Measurements from ENCODE around the gene VPS13D.

VPS13D gene

DNA sequence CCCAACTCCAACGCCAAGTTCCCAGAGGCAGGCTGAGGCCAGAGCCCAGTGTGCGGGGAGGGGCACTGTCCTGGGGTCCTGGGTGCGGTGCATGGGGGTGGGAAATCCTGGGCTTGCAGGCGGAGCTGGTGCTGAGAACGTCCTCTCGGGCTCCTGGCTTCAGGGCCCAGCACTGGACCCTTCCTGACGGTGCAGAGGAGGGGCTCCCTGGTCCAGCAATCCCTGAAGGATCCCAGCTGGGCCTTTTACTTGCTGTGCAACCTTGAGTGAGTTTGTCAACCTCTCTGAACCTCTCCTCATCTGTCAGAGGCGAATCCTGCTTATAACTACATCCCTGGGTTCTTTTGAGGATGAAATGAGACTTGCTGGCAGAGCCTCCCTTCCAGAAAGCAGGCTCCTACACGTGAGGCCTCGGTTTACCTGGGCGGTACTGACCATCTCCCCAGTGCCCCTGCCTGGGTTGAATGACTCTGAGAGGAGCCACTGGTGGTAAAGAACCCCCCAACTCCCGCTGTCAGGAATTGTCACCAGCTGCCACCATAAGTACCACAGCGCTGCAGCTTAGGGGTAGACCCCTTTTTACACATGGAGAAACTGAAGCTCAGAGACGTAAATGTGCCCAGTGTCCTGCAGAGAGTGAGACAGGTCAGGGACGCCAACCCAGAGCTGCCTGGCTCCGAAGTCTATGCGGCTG lies 310.9 kb downstream of the VPS13D start:
- no peak for DNase-seq (ENCODE audit: low spot score)

DNA sequence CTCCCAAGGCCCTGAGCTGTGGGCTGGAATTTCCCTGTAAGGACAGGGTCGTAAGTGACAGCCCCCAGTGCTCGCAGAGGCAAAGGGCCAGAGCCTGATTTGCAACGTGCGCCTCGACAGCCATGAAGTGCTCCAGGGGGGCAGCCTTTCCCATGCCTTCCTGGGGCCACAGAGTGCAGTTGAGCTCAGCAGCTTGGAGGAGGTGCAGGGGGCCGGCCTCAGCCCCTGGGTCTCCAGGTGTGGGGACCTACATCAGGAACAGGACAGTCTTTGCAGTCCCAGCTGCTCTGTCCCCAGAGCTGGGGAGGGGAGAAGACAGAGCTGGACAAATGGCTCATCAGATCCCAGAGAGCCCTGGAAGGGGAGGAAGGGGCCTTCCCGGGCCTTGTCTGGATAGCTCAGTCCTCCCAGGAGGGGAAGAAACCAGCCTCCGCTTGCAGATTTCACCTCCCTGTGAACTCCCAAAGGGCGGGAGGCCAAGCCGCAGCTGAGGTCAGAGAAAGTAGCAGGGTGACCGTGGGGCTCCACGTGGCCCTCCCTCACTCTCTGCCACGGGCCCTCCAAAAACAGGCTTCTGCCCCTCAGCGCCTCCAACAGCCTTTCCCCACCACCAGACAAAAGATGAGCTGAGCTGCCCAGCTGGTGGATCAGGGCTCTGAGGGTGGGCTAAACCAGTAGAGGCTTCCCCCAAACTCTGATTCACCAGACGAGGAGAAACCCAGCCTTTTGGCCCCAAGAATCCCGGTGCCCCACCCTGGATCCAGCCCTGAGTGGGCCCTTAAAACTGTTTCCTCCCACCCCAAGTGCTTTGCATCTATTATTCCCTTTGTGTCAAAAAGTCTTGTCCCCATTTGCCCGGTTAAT lies 311.7 kb downstream of the VPS13D start:
- no peak for DNase-seq (ENCODE audit: low spot score)

DNA sequence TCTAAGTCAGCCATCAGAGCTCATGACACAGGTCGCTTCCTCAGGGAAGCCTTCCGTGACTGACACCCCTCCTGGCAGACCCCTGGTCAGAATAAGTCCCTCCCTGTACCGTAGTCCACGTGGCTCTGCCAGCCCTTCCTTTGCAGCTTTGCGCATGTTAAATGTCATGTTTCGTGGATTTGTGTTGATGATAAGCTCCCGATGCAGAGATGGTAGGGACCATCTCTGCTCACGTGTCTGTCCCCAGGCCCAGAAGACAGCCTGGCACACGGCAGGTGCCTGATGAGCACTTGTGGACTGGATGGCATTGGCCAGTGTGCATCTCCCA lies 312.3 kb downstream of the VPS13D start:
- DNase-seq (ENCODE audit: low spot score): no peak

DNA sequence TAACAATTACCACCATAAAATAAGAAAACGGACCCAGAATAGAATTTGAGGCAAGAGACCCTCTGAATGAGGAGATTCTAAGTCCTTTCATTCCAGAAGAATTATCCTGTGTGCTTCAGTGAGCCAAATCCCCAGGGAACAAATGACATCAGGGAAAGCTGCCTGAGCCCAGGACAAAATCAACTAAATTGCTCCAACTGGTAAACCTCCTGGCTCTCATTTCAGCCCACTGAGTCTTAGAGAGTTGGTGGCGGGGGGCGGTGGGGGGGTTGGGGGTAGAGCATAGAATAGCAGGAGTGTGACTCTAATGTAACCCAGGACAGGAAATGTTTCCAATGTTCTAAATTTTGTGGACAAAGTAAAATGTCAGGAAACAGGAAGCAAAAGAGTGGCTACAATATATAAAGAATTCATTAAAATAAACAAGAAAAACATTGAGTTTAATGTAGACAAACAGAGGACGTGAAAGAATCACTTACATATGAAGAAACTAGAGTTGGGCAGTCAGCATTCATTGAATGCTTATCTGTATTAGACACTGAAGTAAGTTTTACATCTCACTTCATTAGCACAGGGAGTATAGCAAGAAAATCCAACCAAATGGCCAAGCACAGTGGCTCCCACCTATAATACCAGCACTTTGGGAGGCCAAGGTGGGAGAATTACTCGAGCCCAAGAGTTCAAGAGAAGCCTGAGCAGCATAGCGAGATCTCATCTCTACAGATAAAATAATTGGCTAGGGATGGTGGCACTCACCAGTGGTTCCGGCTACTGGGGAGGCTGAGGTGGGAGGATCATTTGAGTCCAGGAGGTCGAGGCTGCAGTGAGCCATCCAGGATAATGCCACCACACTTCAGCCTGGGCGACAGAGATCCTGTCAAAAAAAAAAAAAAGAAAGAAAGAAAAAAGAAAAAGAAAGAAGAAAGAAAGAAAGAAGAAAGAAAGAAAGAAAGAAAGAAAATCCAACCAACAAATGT lies 313.1 kb downstream of the VPS13D start:
- DNase-seq (ENCODE audit: low spot score): no peak

DNA sequence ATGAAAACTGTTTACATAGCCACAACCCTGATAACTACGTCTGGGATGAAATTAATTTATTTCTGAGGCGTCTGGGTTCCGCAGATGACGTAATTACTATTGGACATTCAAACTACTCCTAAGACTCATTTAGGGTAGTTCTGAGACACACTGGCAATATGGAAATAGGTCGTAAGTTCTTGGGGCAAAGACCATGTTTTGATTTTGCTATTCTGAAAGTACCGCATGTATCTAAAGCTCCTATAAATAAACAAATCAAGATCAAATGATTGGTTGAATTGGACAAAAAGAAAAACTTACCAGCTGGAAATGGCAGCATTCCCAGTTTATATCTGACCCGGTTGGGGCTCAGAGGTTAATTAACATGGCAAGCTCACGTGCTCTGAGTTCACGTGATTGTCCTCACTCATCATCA lies 313.9 kb downstream of the VPS13D start:
- DNase-seq (ENCODE audit: low spot score): no peak

DNA sequence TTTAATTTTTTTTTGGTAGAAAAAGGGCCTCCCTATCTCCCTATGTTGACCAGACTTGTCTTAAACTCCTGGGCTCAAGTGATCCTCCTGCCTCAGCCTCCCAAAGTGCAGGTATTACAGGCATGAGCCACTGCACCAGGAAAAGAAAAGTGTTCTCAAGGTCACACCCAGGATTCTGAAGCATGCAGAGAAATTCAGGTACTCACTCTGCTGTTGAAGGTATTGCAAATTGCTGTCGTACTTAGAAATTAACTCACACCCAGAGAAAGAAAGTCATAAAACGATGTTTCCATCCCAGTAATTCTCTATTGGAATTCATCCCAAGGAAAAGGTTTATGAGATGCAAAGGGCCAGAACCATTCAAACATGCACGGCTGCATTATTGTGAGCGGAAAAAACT lies 314.5 kb downstream of the VPS13D start:
- DNase-seq (ENCODE audit: low spot score): no peak

DNA sequence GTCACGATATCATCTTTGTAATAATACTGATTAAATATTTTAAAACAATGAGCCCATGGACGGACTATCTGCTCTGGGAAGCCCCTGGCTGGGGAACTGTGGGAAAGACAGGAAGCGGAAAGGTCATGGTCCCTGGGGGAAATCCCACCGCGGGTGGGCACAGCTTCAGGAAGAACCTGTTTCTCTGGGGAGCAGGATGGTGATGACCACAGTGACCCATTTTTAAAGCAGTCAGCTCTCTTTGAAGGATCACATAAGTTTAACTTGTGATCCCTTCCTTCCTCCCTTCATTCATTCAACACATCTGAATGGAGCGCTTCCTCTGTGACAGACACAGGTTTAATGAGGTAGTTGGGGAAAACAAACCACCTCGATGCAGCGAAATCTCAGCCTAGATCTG lies 315.2 kb downstream of the VPS13D start:
- DNase-seq (ENCODE audit: low spot score): no peak

DNA sequence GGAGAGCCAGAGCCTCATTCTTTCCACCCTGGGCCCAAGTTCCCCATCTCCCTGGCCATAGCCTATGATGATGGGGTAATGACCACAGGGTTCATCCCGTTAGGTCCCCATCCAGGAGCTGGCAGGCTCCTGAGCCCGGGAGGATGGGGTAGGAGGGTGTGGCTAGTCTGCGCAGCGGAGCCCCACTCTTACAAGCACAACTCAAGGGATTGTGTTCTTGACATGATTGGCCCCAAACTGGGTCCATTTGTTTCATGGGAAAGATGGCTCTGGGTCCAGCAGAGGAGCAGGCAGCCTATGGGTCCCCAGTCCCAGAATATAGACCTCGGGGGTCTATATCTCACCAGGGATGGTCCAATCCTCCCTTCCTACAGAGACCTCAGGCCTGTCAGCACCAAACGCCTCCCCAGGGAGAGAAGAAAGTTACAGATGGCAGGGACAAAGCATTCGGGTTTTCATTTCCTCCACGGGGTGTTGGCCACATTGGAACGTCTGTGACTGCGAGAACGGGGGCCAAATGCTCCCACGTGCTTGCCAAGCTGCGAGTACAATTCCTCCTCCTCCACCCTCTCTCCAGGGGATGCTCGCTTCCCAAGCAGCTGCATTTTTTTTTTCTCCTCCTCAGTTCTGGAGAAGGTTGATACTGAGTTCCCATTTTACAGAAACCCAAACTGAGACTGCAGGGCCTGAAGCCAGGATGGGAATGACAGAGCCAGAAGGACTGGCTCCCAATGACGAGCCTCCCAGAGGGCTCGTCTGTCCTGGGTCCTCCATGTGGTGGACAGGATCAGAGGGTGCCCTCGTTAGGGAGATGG lies 317.1 kb downstream of the VPS13D start:
- DNase-seq (ENCODE audit: low spot score): no peak

DNA sequence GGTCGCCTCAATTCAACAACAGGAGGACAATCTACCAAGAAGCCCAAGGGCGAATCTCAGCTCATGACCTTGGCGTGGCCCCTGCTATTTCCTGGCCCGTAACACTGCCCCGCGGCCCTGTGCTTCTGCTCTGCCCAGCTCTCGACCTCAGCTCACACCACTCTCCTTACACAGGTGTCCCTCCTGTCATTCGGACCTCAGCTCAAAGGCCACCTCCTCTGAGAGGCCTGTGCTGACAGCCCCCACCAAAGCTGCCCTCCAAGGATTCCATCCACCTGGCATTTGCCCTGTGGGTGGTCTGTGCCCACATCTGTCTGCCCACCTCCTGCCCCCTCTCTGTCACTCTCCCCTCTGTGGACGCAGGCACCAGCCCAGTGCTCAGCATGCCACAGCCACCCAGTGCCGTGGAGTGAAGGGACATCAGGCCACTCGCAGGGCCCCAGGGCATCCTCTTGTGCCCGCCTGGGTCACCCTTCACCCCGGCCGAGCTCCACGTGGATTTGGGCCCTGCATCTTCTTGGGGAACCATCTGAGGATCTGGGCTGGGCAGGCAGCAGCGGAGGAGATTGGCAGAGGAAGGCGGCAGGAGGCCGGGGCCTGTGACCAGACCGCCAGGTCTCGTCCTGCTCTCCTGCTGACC lies 317.9 kb downstream of the VPS13D start:
- no peak for DNase-seq (ENCODE audit: low spot score)

DNA sequence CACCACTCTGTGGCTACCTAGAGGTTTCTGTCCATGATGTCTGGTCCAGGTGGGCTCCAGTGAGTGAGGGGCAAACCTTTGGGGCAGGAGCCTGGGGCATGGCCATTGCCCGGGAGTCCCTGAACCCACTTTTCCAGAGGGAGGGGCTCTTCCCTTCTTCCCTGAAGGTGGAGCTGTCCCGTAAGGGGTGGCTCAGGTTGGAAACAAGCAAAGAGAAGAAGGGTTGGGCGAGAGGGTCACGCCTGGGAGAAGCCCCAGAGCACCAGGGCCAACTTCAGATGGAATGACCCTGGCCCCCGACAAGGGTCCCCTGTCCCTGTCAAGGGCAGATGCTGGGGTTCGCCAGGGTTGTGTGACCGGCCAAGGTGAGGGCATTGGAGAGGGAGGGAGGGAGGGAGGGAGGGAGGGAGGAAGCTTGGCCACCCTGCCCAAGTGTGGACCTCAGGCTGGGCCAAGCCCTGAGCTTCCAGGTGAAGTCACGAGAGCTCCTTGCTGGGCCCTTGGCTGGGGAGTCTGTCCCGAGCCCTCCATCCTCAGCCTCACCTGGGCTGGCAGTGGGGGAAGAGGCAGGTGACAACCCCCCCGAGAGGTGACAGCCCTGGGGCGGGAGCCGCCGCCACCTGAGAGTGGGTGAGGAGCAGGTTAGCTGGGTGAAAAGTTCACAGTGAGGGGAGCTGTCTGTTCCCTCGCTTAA lies 318.6 kb downstream of the VPS13D start:
- no peak for DNase-seq (ENCODE audit: low spot score)

DNA sequence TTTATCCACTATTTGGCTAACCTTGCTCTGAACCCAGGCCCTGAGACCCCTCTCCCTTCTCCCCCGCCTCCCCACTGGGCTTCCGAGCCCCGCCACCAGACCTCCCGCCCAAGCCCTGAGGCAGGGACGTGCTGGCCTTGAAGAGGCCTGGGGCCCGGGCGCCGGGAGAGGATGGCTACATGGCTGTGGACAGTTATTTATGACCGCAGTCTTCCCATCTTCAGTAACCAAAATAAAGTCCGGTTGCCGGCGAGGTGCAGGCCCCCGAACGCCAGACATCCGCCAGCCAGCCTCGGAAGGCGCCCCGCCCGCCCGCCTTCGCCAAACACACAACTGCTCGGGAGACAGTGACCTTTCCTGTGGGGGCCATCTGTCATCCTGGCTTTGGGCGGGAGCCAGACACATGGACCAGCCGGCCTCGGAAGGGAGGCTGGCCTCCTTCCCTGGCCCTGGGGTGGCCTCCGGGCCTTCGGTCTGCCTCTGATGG lies 319.2 kb downstream of the VPS13D start:
- DNase-seq (ENCODE audit: low spot score): no peak

DNA sequence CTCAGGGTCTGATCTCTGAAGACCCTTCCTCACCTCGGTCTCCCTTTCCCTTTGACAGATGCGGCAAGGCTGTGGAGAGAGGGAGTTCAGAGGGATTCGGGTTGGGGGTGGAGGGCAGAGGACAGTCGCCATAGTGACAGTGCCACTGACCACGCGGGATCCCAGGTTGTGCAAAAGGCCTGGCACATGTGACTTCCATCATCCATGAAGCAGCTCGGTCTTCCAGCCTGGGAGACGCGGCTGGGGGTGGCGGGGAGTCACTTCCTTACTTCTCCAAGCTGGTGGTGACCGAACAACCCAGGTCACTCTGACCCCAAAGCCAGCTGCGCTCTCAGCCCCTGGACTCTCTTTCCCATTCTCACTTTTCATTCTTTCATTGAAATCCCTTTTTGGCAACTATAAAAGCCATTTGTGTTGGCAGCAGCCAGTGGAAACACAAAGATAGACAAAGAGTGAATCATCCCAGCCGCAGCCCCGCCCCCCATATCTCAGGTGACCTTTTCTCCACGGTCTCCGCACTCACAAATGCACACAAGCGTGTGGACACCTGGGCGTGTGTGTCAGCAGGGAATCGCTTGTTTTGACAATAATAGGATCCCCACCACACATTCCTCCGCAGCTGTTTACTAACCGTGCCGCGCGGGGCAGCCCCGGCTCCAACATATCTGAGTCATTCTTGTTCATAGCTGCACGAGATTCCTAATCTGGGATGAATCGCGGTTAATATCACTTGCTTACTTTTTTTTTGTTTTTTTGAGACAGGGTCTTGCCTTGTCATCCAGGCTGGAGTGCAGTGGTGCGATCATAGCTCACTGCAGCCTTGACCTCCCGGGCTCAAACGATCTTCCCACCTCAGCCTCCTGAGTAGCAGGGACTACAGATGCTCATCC lies 319.9 kb downstream of the VPS13D start:
- no peak for DNase-seq (ENCODE audit: low spot score)

DNA sequence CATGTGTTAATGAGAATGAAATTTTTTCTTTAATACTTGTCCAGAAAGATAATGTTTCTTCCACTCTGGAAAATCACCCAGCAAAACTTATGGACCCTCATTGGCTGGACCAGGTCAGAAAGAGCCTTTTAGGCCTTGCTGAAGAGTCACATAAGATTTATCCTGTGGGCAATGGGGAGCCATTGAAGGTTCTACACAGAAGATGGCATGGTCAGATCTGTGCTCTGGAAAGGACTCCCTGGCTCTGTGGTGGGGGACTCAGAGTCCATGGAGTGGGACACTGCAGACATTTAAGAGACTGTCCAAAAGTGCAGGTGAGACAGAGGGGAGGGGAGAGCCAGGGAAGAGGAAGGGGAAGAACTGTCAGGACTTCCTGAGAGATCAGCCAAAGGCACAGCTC lies 321.8 kb downstream of the VPS13D start:
- DNase-seq (ENCODE audit: low spot score): no peak

DNA sequence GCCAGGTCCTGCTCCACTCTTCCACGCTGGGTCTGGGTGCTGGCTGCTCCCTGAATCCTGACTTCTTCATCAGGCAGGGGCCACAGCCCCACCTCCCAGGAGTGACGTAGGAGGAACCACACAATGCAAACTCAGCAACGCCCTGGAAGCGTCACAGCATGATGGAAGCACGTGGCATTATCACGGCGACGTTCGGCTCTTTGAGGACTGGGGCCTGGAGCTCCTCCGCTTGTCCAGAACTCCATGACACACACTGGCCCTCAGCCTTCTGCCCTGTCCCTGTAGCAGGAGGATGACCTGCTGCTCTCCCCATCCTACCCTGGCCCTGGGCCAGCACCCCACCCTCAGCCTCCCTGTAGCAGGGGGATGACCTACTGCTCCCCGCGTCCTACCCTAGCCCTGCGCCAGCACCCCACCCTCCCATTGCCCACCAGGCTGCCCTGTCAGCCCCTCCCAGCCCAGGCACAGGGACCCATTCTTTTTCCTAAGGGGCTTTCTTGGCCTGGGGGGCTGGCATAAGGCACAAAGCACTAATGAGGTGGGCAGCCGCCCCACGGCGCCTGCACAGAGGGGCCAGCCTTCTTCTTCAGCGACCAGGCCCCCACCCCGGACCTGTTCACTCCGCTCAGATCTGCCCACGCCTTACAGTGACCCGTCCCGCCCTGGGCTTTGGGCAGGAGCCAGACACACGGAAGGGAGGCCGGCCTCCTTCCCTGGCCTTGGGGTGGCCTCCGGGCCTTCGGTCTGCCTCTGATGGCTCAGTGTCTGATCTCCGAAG lies 322.5 kb downstream of the VPS13D start:
- DNase-seq (ENCODE audit: low spot score): no peak

DNA sequence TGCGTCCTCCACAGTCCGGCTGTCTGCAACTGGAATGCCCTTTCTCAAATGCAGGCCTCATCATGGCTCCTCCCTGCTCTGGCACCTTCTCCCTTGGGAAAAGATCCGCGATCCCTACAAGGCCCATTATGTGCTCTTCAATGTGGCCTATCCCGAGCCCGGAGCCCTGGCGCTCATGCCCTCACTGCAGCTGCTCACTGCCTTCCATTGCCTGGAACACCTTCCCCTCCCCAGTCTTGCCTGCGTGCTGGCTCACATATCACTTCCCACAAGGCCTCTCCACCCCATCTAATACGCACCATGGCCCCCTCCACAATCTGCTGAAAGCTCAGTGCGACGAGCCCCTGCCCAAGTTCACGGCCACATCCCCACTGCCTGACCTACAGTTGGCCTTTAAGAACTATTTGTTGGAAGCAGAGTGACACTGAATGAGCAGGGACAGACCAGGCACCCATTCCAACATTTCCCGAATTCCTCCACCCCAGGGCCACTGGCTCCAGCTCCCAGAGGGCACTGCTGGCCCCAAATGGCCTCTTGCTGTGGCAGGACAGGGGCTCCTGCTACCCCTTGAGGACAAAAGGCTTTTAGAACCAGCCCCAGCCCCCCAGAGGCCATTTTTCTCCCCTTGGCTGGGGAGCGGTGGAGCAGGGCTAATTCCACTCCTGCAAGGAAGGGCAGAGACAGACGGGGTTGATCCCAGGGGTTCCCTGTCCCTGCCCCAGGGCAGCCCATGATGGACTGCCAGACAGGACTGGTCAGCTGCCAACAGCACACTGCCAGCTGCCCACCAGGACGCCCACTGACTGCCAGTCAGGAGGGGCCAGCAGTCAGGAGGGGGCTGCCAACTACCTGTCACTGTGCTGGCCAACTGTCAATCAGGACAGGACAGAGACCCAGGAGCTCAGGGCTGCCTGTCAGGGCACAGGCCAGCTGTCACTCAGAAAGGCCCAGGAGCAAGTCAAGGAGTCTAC lies 323.4 kb downstream of the VPS13D start:
- no peak for DNase-seq (ENCODE audit: low spot score)

DNA sequence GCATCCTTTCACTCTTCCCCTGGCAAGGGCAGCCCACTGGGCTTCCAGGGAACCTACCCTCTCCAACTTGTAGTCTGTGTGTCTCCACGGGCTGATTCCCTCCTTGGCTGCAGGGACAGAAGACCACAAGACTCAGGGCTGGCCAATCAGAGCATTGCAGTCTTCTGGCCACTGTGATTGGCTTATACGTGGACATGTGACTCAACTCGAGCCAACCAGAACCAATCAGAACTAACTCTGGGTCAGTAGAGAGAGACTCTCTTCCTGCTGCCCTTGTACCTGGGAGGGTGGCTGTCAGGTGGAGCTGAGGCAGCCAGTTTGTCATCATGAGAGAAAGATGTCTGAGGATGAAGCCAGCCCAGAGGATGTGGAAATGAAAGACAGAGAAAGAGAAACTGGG lies 324.1 kb downstream of the VPS13D start:
- DNase-seq (ENCODE audit: low spot score): no peak
